K562 (cell line): ENCODE data around the gene MAPK4.

ENCODE experiments used
- ARHGAP35 ChIP-seq: fragments of 450-650 bp; IDR thresholded peaks from 2 replicates; pipeline ENCODE4 v1.6.1; 2018; ENCODE audit not compliant: partially characterized antibody
- MAZ ChIP-seq, 2 experiments: fragments of 450-650 bp in 1 of 2; sonication (generic) in 1 of 2; formaldehyde crosslinking; IDR thresholded peaks in 1 of 2; conservative IDR thresholded peaks in 1 of 2; 2 replicates each; pipeline versions ENCODE4 v1.4.0 to v1.5.0; 2020; ENCODE audit warnings: mild to moderate bottlenecking in 1 of 2, missing genetic modification reagents in 1 of 2
- NR2C2 ChIP-seq, 2 experiments: fragments of 200-800 bp in 1 of 2; sonication (Bioruptor generic) in 1 of 2; sonication (generic) in 1 of 2; formaldehyde crosslinking in 1 of 2; IDR thresholded peaks; 2 replicates each; pipeline versions ENCODE4 v1.6.1 to v1.8.0; 2016 to 2022; ENCODE audit warnings: mild to moderate bottlenecking in 1 of 2, missing compliant biosample characterization in 1 of 2, missing genetic modification characterization in 1 of 2, missing genetic modification reagents in 1 of 2
- RAD21 ChIP-seq, 2 experiments: fragments of 250-450 bp in 1 of 2; fragments of 450-650 bp in 1 of 2; sonication (Bioruptor Pico) in 1 of 2; formaldehyde crosslinking in 1 of 2; IDR thresholded peaks in 1 of 2; conservative IDR thresholded peaks in 1 of 2; 2 replicates each; pipeline versions ENCODE4 v1.4.0 to v1.8.0; 2020 to 2022; ENCODE audit warnings: mild to moderate bottlenecking in 2 of 2, moderate library complexity in 1 of 2
- TF ChIP-seq, protein P1 (sequence below): fragments of 250-450 bp; sonication (Bioruptor Pico); IDR thresholded peaks from 2 replicates; pipeline ENCODE4 v1.4.0; 2020; ENCODE audit warnings: mild to moderate bottlenecking, moderate library complexity

DNA sequence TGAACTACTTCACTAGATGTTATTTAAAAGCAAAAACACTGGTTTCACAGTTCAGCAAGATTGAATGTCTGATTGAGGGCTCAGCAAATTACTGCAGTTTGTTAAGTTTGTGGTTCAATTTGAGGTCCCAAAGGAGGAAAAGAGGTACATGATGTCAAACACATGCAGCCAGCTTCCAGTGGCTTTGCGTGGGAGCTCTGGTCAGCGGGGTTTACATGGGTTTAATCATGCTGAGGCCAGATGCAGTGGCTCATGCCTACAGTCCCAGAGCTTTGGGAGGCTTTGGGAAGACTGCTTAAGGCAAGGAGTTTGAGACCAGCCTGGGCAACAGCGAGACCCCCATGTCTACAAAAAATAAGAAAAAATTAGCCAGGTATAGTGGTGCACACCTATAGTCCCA is 111.5 kb downstream of the MAPK4 start:
- TF ChIP-seq MAZ (CRISPR knock-in tag; conservative IDR thresholded peaks at IDR 0.05 in 1 of 2, IDR thresholded peaks at IDR 0.05 in 1 of 2) (no peak), NR2C2 (CRISPR knock-in tag; IDR thresholded peaks at IDR 0.05) (no peak), NR2C2 (tag; IDR thresholded peaks at IDR 0.05) (no peak), ARHGAP35 (no peak), RAD21 (CRISPR knock-in tag; conservative IDR thresholded peaks at IDR 0.05 in 1 of 2, IDR thresholded peaks at IDR 0.05 in 1 of 2) (no peak)
- TF ChIP-seq, protein P1, sequence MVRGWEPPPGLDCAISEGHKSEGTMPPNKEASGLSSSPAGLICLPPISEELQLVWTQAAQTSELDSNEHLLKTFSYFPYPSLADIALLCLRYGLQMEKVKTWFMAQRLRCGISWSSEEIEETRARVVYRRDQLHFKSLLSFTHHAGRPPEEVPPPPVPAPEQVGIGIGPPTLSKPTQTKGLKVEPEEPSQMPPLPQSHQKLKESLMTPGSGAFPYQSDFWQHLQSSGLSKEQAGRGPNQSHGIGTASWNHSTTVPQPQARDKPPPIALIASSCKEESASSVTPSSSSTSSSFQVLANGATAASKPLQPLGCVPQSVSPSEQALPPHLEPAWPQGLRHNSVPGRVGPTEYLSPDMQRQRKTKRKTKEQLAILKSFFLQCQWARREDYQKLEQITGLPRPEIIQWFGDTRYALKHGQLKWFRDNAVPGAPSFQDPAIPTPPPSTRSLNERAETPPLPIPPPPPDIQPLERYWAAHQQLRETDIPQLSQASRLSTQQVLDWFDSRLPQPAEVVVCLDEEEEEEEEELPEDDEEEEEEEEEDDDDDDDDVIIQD (CRISPR knock-in tag), result no peak
